HepG2 (cell line): Measurements from ENCODE around the gene RGS11. TPM values are rescaled to one million over a fixed set of nuclear protein-coding genes. Genes with fewer than 3 reads are reported as not detected.

Experiments used
- ATAC-seq: fragments of 200-7000 bp; cut with Tn5 transposase; 3 replicates; pipeline ENCODE4 v1.9.1; 2020; ENCODE audit warnings: mild to moderate bottlenecking, moderate library complexity
- BruUV-seq: library from RNA; stranded (reverse); fragments of 400-500 nt; replicated peaks from 2 replicates; lab custom pipeline; 2021; lab: Mats Ljungman, UMichigan
- CTCF ChIA-PET: fragments of 300-600 bp; formaldehyde crosslinking; extraction: SDS; loops from one replicate; lab custom pipeline; 2021; ENCODE audit warnings: low total read pairs, inconsistent platforms, low intra/inter-chr PET ratio; lab: Yijun Ruan, JAX
- POLR2A ChIA-PET: fragments of 350-600 bp; sonication (Branson Sonifier 250); formaldehyde crosslinking; loops from one replicate; lab custom pipeline; 2020; ENCODE audit warnings: antibody characterized with exemption, inconsistent platforms; lab: Yijun Ruan, JAX
- DNase-seq: peaks from one replicate; pipeline ENCODE4 v3.0.0-alpha.2; 2015; ENCODE audit warnings: low spot score
- FAIRE-seq: peaks from 3 replicates; lab custom pipeline; 2011; peaks lifted over from hg19 to GRCh38; lab: Jason Lieb, UNC
- H2AFZ ChIP-seq: one replicate; pipeline ENCODE4 v1.6.1; 2011; ENCODE audit warnings: low read length, inconsistent platforms
- H3K27ac ChIP-seq: fragments of 300-600 bp; 3 replicates; pipeline ENCODE4 v1.8.0; 2011; ENCODE audit warnings: mixed run types, mild to moderate bottlenecking, mixed read lengths, low read length, inconsistent platforms; ENCODE audit not compliant: insufficient read depth; ENCODE audit errors: extremely low read length
- H3K27me3 ChIP-seq, 2 experiments: fragments of 200-600 bp in 1 of 2; 2 replicates in 1 of 2; 3 replicates in 1 of 2; pipeline versions ENCODE4 v1.6.0 to v1.8.0; 2011; ENCODE audit warnings: low read length in 2 of 2, mild to moderate bottlenecking in 2 of 2, moderate library complexity in 2 of 2, inconsistent platforms in 1 of 2; ENCODE audit not compliant: insufficient read depth in 2 of 2, control insufficient read depth in 1 of 2
- H3K36me3 ChIP-seq, 2 experiments: fragments of 200-600 bp in 1 of 2; replicated peaks in 1 of 2; 2 replicates in 1 of 2; 3 replicates in 1 of 2; pipeline versions ENCODE4 v1.5.1 to v1.8.0; 2011; ENCODE audit warnings: low read length in 2 of 2, inconsistent platforms in 1 of 2; ENCODE audit not compliant: insufficient read depth in 2 of 2, control insufficient read depth in 1 of 2
- H3K4me1 ChIP-seq: 2 replicates; pipeline ENCODE4 v1.5.1; 2012; ENCODE audit warnings: low read length, inconsistent platforms; ENCODE audit not compliant: insufficient read depth
- H3K4me2 ChIP-seq: 2 replicates; pipeline ENCODE4 v1.6.0; 2011; ENCODE audit warnings: low read depth, low read length, inconsistent platforms
- H3K4me3 ChIP-seq, 3 experiments: fragments of 200-600 bp in 1 of 3; sonication (generic), shearing (Covaris generic) in 1 of 3; replicated peaks in 1 of 3; 2 replicates each; pipeline ENCODE4 v1.5.1; 2011 to 2016; ENCODE audit warnings: low read length in 3 of 3, inconsistent platforms in 2 of 3, low read depth in 2 of 3, mild to moderate bottlenecking in 2 of 3, control low read depth in 1 of 3, mixed read lengths in 1 of 3; ENCODE audit not compliant: insufficient read depth in 1 of 3
- H3K79me2 ChIP-seq: one replicate; pipeline ENCODE4 v1.6.1; 2011; ENCODE audit warnings: low read length, inconsistent platforms; ENCODE audit not compliant: insufficient read depth
- H3K9ac ChIP-seq: 2 replicates; pipeline ENCODE4 v1.6.0; 2011; ENCODE audit warnings: mild to moderate bottlenecking, low read depth, low read length, inconsistent platforms; ENCODE audit not compliant: insufficient read depth
- H3K9me3 ChIP-seq: 2 replicates; pipeline ENCODE4 v1.5.1; 2012; ENCODE audit warnings: mild to moderate bottlenecking, low read length
- H4K20me1 ChIP-seq: 2 replicates; pipeline ENCODE4 v1.6.0; 2011; ENCODE audit warnings: inconsistent platforms, mild to moderate bottlenecking, low read length, moderate library complexity; ENCODE audit not compliant: insufficient read depth
- CEBPG ChIP-seq: IDR thresholded peaks from 2 replicates; pipeline ENCODE4 v1.6.1; 2016
- DPF2 ChIP-seq: sonication (generic); formaldehyde crosslinking; IDR thresholded peaks from 2 replicates; pipeline ENCODE4 v1.4.0; 2020; ENCODE audit warnings: mild to moderate bottlenecking, low read depth, missing genetic modification reagents, borderline replicate concordance
- HOXD1 ChIP-seq: sonication (generic); formaldehyde crosslinking; IDR thresholded peaks from 2 replicates; pipeline ENCODE4 v1.5.0; 2020; ENCODE audit warnings: missing genetic modification reagents
- NR2F1 ChIP-seq, 2 experiments: fragments of 450-650 bp in 1 of 2; formaldehyde crosslinking in 1 of 2; IDR thresholded peaks; 2 replicates each; pipeline versions ENCODE4 v1.5.0 to v1.6.1; 2016 to 2020; ENCODE audit warnings: mild to moderate bottlenecking in 1 of 2, missing compliant biosample characterization in 1 of 2, missing genetic modification reagents in 1 of 2, moderate library complexity in 1 of 2
- REPIN1 ChIP-seq: sonication (generic); formaldehyde crosslinking; IDR thresholded peaks from 2 replicates; pipeline ENCODE4 v1.8.0; 2022; ENCODE audit warnings: missing genetic modification reagents, low read depth, mild to moderate bottlenecking, borderline replicate concordance
- TOE1 ChIP-seq: sonication (generic); formaldehyde crosslinking; IDR thresholded peaks from 2 replicates; pipeline ENCODE4 v1.4.0; 2020; ENCODE audit warnings: mild to moderate bottlenecking, missing genetic modification reagents
- XBP1 ChIP-seq: sonication (generic); formaldehyde crosslinking; IDR thresholded peaks from 2 replicates; pipeline ENCODE4 v1.5.0; 2020; ENCODE audit warnings: missing genetic modification reagents
- ZBTB21 ChIP-seq: sonication (generic); formaldehyde crosslinking; IDR thresholded peaks from 2 replicates; pipeline ENCODE4 v1.4.0; 2020; ENCODE audit warnings: missing genetic modification reagents
- ZNF34 ChIP-seq: sonication (generic); formaldehyde crosslinking; IDR thresholded peaks from 2 replicates; pipeline ENCODE4 v1.4.0; 2020; ENCODE audit warnings: mild to moderate bottlenecking, missing genetic modification reagents, borderline replicate concordance
- ZNF367 ChIP-seq: sonication (generic); formaldehyde crosslinking; IDR thresholded peaks from 2 replicates; pipeline ENCODE4 v1.4.0; 2020; ENCODE audit warnings: missing genetic modification reagents, borderline replicate concordance
- ZNF775 ChIP-seq: sonication (generic); formaldehyde crosslinking; IDR thresholded peaks from 2 replicates; pipeline ENCODE4 v1.4.0; 2020; ENCODE audit warnings: missing genetic modification reagents, mild to moderate bottlenecking, moderate library complexity, borderline replicate concordance
- ZNF792 ChIP-seq: IDR thresholded peaks from 2 replicates; pipeline ENCODE4 v1.6.1; 2016
- WGBS: methylation state at CpG from one replicate; pipeline ENCODE4 v1.1.6; 2017; ENCODE audit warnings: low lambda C conversion rate; 5-methylcytosine and 5-hydroxymethylcytosine counted together
- in situ Hi-C: cut with HindIII; loops from 2 replicates; pipeline ENCODE4 v1.10.0; 2017; ENCODE audit warnings: low pct_unique_long_range_greater_than_20kb; ENCODE audit not compliant: extremely low pct_ligation_motif_present
- intact Hi-C: fragments of 100-400 bp; cut with micrococcal nuclease; formaldehyde crosslinking; loops from one replicate; pipeline ENCODE4 v1.10.0; 2022; ENCODE audit not compliant: unreplicated experiment
- polyA plus RNA-seq, 8 experiments: library from polyadenylated mRNA; depleted of rRNA in 3 of 8; stranded (reverse) in 7 of 8; unstranded in 1 of 8; fragments of >200 nt; fragmentation: Illumina TruSeq in 4 of 8; extraction: Trizol in 4 of 8; gene quantifications; 2 replicates each; pipeline versions ENCODE4 v1.2.1 to v1.2.3, GENCODE V29; 2011 to 2016; ENCODE audit warnings: low read depth in 4 of 8, missing spikeins in 1 of 8, mixed read lengths in 1 of 8; ENCODE audit not compliant: insufficient read depth in 1 of 8
- total RNA-seq, 5 experiments: library from RNA; depleted of rRNA; stranded (reverse); fragments of >200 nt; fragmentation: Illumina TruSeq; extraction: Trizol; gene quantifications; 2 replicates each; pipeline ENCODE4 v1.2.3, GENCODE V29; 2016; ENCODE audit warnings: low read depth in 1 of 5
- TF ChIP-seq, protein P1 (sequence below): sonication (generic); formaldehyde crosslinking; IDR thresholded peaks from 2 replicates; pipeline ENCODE4 v1.5.0; 2020; ENCODE audit warnings: mild to moderate bottlenecking, missing genetic modification reagents, borderline replicate concordance
- TF ChIP-seq, protein P2 (sequence below): IDR thresholded peaks from 2 replicates; pipeline ENCODE4 v1.4.0; 2020; ENCODE audit warnings: mild to moderate bottlenecking, missing genetic modification reagents
- TF ChIP-seq, protein P3 (sequence below): sonication (generic); formaldehyde crosslinking; IDR thresholded peaks from 2 replicates; pipeline ENCODE4 v1.9.0; 2022; ENCODE audit warnings: missing genetic modification reagents, mild to moderate bottlenecking, borderline replicate concordance

Gene RGS11
- total and polyA plus RNA-seq, 2 of the 13 experiments (the other 11 are each of a cell fraction or from before 2014, with no cell fraction given), result 0.11 TPM; not detected in 1

DNA sequence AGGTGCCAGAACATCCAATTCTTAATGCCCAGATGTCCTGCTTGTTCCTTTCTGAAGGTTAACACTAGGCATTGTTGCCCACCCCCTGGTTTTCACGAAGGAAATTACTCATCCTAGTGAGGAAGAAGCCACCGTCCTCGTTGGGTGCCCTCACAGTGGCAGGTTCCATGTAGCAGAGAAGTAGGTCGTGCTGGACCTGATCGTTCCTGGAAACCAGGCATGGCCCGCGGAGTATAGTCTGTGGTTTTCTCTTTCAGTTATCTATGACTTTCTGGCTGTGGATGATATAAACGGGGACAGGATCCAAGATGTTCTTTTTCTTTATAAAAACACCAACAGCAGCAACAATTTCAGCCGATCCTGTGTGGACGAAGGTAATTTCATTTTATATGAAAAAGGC lies 16.5 kb downstream of the RGS11 start:
- no peaks in the 10 kb centered on the region for H3K79me2 ChIP-seq
- no peak overlapping the region for H3K4me3 ChIP-seq
- no TSS peak for BruUV-seq
- no peaks in the 10 kb centered on the region for H3K27me3 ChIP-seq
- no peak overlapping the region for H3K4me2 ChIP-seq
- no peaks in the 10 kb centered on the region for H3K9me3 ChIP-seq
- H3K36me3 ChIP-seq, result peaks cover 15 to 32% of the 10 kb centered on the region in 2 experiments; a peak in 4 of 5 replicates
- ChIA-PET CTCF (no interaction called here), POLR2A (no interaction called here)
- in situ Hi-C loops (no loop called here), intact Hi-C loops (no loop called here)
- H3K27ac ChIP-seq, result no peak overlapping the region
- H2AFZ ChIP-seq, result no peak overlapping the region
- H4K20me1 ChIP-seq, result no peaks in the 10 kb centered on the region
- no peak overlapping the region for H3K9ac ChIP-seq
- no peak for DNase-seq
- H3K4me1 ChIP-seq, result no peaks in the 10 kb centered on the region
- WGBS, result 91% methylated on average over 10 of the region's 10 CpGs
- no peak for FAIRE-seq
- no peak for ATAC-seq
- TF ChIP-seq, protein P1, sequence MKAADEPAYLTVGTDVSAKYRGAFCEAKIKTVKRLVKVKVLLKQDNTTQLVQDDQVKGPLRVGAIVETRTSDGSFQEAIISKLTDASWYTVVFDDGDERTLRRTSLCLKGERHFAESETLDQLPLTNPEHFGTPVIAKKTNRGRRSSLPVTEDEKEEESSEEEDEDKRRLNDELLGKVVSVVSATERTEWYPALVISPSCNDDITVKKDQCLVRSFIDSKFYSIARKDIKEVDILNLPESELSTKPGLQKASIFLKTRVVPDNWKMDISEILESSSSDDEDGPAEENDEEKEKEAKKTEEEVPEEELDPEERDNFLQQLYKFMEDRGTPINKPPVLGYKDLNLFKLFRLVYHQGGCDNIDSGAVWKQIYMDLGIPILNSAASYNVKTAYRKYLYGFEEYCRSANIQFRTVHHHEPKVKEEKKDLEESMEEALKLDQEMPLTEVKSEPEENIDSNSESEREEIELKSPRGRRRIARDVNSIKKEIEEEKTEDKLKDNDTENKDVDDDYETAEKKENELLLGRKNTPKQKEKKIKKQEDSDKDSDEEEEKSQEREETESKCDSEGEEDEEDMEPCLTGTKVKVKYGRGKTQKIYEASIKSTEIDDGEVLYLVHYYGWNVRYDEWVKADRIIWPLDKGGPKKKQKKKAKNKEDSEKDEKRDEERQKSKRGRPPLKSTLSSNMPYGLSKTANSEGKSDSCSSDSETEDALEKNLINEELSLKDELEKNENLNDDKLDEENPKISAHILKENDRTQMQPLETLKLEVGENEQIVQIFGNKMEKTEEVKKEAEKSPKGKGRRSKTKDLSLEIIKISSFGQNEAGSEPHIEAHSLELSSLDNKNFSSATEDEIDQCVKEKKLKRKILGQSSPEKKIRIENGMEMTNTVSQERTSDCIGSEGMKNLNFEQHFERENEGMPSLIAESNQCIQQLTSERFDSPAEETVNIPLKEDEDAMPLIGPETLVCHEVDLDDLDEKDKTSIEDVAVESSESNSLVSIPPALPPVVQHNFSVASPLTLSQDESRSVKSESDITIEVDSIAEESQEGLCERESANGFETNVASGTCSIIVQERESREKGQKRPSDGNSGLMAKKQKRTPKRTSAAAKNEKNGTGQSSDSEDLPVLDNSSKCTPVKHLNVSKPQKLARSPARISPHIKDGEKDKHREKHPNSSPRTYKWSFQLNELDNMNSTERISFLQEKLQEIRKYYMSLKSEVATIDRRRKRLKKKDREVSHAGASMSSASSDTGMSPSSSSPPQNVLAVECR, result no peak
- no peak for TF ChIP-seq HOXD1 (CRISPR knock-in tag)
- no peak for TF ChIP-seq ZNF792
- TF ChIP-seq CEBPG (CRISPR knock-in tag), result no peak
- no peak for TF ChIP-seq ZNF367 (CRISPR knock-in tag)
- no peak for TF ChIP-seq REPIN1 (CRISPR knock-in tag)
- TF ChIP-seq DPF2, result no peak
- no peak for TF ChIP-seq ZNF34 (CRISPR knock-in tag)
- TF ChIP-seq, protein P2, sequence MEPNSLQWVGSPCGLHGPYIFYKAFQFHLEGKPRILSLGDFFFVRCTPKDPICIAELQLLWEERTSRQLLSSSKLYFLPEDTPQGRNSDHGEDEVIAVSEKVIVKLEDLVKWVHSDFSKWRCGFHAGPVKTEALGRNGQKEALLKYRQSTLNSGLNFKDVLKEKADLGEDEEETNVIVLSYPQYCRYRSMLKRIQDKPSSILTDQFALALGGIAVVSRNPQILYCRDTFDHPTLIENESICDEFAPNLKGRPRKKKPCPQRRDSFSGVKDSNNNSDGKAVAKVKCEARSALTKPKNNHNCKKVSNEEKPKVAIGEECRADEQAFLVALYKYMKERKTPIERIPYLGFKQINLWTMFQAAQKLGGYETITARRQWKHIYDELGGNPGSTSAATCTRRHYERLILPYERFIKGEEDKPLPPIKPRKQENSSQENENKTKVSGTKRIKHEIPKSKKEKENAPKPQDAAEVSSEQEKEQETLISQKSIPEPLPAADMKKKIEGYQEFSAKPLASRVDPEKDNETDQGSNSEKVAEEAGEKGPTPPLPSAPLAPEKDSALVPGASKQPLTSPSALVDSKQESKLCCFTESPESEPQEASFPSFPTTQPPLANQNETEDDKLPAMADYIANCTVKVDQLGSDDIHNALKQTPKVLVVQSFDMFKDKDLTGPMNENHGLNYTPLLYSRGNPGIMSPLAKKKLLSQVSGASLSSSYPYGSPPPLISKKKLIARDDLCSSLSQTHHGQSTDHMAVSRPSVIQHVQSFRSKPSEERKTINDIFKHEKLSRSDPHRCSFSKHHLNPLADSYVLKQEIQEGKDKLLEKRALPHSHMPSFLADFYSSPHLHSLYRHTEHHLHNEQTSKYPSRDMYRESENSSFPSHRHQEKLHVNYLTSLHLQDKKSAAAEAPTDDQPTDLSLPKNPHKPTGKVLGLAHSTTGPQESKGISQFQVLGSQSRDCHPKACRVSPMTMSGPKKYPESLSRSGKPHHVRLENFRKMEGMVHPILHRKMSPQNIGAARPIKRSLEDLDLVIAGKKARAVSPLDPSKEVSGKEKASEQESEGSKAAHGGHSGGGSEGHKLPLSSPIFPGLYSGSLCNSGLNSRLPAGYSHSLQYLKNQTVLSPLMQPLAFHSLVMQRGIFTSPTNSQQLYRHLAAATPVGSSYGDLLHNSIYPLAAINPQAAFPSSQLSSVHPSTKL (CRISPR knock-in tag), result no peak
- no peak for TF ChIP-seq XBP1 (CRISPR knock-in tag)
- TF ChIP-seq NR2F1 (CRISPR knock-in tag; IDR thresholded peaks at IDR 0.05), result no peak
- TF ChIP-seq ZNF775 (CRISPR knock-in tag), result no peak
- TF ChIP-seq TOE1 (CRISPR knock-in tag), result no peak
- TF ChIP-seq ZBTB21 (CRISPR knock-in tag), result no peak
- TF ChIP-seq, protein P3, sequence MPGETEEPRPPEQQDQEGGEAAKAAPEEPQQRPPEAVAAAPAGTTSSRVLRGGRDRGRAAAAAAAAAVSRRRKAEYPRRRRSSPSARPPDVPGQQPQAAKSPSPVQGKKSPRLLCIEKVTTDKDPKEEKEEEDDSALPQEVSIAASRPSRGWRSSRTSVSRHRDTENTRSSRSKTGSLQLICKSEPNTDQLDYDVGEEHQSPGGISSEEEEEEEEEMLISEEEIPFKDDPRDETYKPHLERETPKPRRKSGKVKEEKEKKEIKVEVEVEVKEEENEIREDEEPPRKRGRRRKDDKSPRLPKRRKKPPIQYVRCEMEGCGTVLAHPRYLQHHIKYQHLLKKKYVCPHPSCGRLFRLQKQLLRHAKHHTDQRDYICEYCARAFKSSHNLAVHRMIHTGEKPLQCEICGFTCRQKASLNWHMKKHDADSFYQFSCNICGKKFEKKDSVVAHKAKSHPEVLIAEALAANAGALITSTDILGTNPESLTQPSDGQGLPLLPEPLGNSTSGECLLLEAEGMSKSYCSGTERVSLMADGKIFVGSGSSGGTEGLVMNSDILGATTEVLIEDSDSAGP (CRISPR knock-in tag), result no peak
